Activated T-helper 9 cell treated with anti-CD3 and anti-CD28 coated beads, Interleukin-2, amount 50 U/mL, for 16 hours (primary cell): ENCODE measurements around the gene HSPA1A.

Source experiments
- DNase-seq: peaks from one replicate; pipeline ENCODE4 v3.0.0-alpha.2; 2020; ENCODE audit warnings: low read depth

The HSPA1A gene

DNA sequence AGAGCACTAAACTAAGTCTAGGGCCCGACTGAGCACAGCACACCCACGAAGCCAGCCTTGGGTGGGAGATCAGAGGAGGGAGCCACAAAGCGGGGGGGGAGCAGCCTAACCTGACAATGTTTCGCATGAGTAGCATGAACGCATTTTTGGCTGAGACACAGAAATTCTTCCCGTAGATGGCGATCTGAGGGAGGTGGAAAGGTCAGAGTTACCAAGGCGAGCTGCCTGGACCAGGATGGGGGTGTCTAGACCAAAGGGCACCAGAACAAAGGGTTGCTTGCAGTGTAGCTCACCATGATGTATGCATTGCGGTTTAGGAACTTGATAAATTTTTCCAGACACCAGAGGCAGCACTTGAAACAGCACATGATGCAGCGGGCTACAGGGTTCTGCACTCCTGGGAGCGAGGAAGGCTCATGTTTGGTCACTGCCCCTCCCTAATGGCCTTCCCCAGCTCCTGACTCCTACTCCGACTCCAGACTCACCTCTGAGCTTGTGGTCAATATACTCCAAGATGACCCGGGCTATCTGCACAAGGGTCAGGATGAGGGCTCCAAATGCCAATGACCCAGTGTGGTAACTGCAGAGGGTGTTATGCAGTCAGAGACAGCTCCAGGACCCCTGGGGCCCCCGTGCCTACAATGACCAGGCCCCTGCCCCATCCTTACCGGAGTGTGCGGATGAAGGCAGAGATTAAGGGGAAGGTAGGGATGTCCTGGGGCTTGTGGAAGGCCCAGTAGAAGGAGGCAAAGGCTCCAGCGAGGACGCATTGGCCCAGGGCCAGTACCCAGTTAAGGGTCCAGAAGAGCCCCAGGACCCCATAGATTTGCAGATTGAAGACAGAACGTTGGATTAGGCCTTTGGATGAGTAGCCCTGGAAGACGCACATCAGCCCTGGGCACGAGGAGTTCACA is 50.1 kb downstream of the HSPA1A start:
- DNase-seq = no peak
